Measurements from ENCODE around the gene SLC25A43. TPM values are rescaled to one million over a fixed set of nuclear protein-coding genes. Genes with fewer than 3 reads are reported as not detected.

Gene SLC25A43
- total RNA-seq, 2 experiments from 2014 or later, result 13.7 to 15.6 TPM

- no peak overlapping the region for H2AFZ ChIP-seq (ENCODE audit: low read length)
- no peaks in the 10 kb centered on the region for H3K9me2 ChIP-seq (ENCODE audit: insufficient read depth, low read length)
- no peaks in the 10 kb centered on the region for H3K79me2 ChIP-seq (ENCODE audit: insufficient read depth, low read depth, low read length)
- H3K27ac ChIP-seq (ENCODE audit: low read depth, low read length, poor library complexity, severe bottlenecking), result no peak overlapping the region
- H3K4me3 ChIP-seq (ENCODE audit: low read depth, low read length, poor library complexity, severe bottlenecking), result no peak overlapping the region
- TF ChIP-seq, protein P1, sequence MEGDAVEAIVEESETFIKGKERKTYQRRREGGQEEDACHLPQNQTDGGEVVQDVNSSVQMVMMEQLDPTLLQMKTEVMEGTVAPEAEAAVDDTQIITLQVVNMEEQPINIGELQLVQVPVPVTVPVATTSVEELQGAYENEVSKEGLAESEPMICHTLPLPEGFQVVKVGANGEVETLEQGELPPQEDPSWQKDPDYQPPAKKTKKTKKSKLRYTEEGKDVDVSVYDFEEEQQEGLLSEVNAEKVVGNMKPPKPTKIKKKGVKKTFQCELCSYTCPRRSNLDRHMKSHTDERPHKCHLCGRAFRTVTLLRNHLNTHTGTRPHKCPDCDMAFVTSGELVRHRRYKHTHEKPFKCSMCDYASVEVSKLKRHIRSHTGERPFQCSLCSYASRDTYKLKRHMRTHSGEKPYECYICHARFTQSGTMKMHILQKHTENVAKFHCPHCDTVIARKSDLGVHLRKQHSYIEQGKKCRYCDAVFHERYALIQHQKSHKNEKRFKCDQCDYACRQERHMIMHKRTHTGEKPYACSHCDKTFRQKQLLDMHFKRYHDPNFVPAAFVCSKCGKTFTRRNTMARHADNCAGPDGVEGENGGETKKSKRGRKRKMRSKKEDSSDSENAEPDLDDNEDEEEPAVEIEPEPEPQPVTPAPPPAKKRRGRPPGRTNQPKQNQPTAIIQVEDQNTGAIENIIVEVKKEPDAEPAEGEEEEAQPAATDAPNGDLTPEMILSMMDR (conservative IDR thresholded peaks at IDR 0.05; ENCODE audit: low read length), result no peak
- TF ChIP-seq EZH2phosphoT487 (IDR thresholded peaks at IDR 0.05; ENCODE audit: borderline replicate concordance, low read depth, low read length), result no peak
- CTCF ChIA-PET (ENCODE audit: unreplicated experiment), result no interaction called here
- no peaks in the 10 kb centered on the region for H4K20me1 ChIP-seq (ENCODE audit: insufficient read depth, low read length)
- intact Hi-C loops (cut with micrococcal nuclease; ENCODE audit: unreplicated experiment), result no loop called here
- POLR2A ChIA-PET, result no interaction called here
- no peaks in the 10 kb centered on the region for H3K4me1 ChIP-seq (ENCODE audit: insufficient read depth, low read length, poor library complexity, severe bottlenecking)
- no TSS peak for BruUV-seq (replicated peaks)
- DNase-seq (ENCODE audit: low spot score), result no peak
- no peak overlapping the region for H3K4me2 ChIP-seq (ENCODE audit: low read length)
- no peaks in the 10 kb centered on the region for H3K36me3 ChIP-seq (ENCODE audit: insufficient read depth, low read length)
- no peaks in the 10 kb centered on the region for H3K9me3 ChIP-seq (ENCODE audit: low read length)
These were observed 23.6 kb upstream of the SLC25A43 start for GRCh38 chrX:119375561-119375960.

DNA sequence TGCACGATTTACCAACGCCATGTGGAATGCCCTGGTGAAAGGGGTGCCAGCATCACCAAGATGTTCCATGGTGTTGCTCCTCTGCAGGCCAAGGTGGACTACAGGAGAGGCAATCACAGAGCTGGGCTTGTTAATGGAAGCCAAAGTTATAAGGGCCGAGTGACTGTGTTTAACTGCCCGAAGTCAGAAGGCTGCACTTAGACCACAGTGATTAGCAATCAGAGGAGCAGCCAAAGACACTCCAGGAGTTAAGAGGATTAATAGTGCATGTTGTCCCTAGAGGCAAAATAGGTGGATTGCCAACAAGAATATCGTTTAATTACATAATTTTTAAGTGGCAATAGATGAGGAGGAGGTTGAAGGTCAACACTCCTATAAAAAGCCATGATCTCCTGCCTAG lies 22.8 kb upstream of the SLC25A43 start:
- no peak overlapping the region for H3K4me2 ChIP-seq (ENCODE audit: low read length)
- no peaks in the 10 kb centered on the region for H3K4me1 ChIP-seq (ENCODE audit: insufficient read depth, low read length, poor library complexity, severe bottlenecking)
- no peak for DNase-seq (ENCODE audit: low spot score)
- H3K9me2 ChIP-seq (ENCODE audit: insufficient read depth, low read length), result no peaks in the 10 kb centered on the region
- H3K79me2 ChIP-seq (ENCODE audit: insufficient read depth, low read depth, low read length), result no peaks in the 10 kb centered on the region
- no peak for TF ChIP-seq EZH2phosphoT487 (IDR thresholded peaks at IDR 0.05; ENCODE audit: borderline replicate concordance, low read depth, low read length)
- TF ChIP-seq, protein P1 (conservative IDR thresholded peaks at IDR 0.05; ENCODE audit: low read length), result no peak
- intact Hi-C loops (cut with micrococcal nuclease; ENCODE audit: unreplicated experiment), result no loop called here
- no peaks in the 10 kb centered on the region for H3K36me3 ChIP-seq (ENCODE audit: insufficient read depth, low read length)
- no peak overlapping the region for H2AFZ ChIP-seq (ENCODE audit: low read length)
- no TSS peak for BruUV-seq (replicated peaks)
- no peak overlapping the region for H3K27ac ChIP-seq (ENCODE audit: low read depth, low read length, poor library complexity, severe bottlenecking)
- no peak overlapping the region for H3K4me3 ChIP-seq (ENCODE audit: low read depth, low read length, poor library complexity, severe bottlenecking)
- CTCF ChIA-PET (ENCODE audit: unreplicated experiment), result no interaction called here
- no peaks in the 10 kb centered on the region for H3K9me3 ChIP-seq (ENCODE audit: low read length)
- POLR2A ChIA-PET, result no interaction called here
- no peaks in the 10 kb centered on the region for H4K20me1 ChIP-seq (ENCODE audit: insufficient read depth, low read length)

DNA sequence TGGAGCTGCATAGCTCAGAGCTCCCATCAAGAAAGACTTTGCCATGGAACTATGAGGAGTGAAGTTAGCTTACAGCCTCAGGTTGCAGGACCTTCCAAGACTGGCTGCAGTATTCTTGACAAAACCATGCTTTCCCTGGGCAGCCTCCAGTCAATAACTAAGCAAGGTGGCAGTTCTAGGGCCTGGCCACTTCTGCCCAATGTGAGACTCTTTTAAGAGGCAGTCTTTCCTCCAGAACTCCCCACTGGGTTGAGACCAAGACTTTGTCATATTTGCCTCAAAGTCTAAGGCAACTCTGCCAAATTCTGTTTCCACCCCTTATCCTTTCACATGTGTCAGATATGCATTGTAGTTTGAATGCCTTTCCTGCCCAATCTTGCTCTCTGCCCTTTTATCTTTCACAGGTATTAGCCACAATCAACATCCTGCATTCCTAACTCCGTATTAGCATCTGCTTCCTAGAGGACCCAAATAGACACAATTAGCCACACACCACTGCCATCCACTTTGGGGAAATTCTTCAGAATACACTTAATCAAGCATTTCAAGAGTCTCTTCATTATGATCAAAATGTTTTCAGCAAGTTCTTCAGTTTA lies 17.7 kb upstream of the SLC25A43 start:
- CTCF ChIA-PET (ENCODE audit: unreplicated experiment), result interaction anchor here (0.5 kb wide), 1 partner anchor 17 kb away, joined by 3 read pairs; no protein-coding TSS in a partner anchor
- BruUV-seq (replicated peaks), result no TSS peak

More for the DNA sequence above, 17.7 kb upstream of the SLC25A43 start:
- Histone ChIP-seq H3K9me2 (ENCODE audit: insufficient read depth, low read length) (no peaks in the 10 kb centered on the region), H3K9me3 (ENCODE audit: low read length) (no peaks in the 10 kb centered on the region), H3K79me2 (ENCODE audit: insufficient read depth, low read depth, low read length) (no peaks in the 10 kb centered on the region), H3K4me2 (ENCODE audit: low read length) (no peak overlapping the region), H3K4me3 (ENCODE audit: low read depth, low read length, poor library complexity, severe bottlenecking) (no peak overlapping the region), H3K27ac (ENCODE audit: low read depth, low read length, poor library complexity, severe bottlenecking) (no peak overlapping the region), H3K36me3 (ENCODE audit: insufficient read depth, low read length) (no peaks in the 10 kb centered on the region), H2AFZ (ENCODE audit: low read length) (no peak overlapping the region), H4K20me1 (ENCODE audit: insufficient read depth, low read length) (no peaks in the 10 kb centered on the region), H3K4me1 (ENCODE audit: insufficient read depth, low read length, poor library complexity, severe bottlenecking) (no peaks in the 10 kb centered on the region)
- TF ChIP-seq, protein P1 (conservative IDR thresholded peaks at IDR 0.05; ENCODE audit: low read length), result no peak
- no peak for TF ChIP-seq EZH2phosphoT487 (IDR thresholded peaks at IDR 0.05; ENCODE audit: borderline replicate concordance, low read depth, low read length)
- POLR2A ChIA-PET, result interaction anchor here (0.7 kb wide), 1 partner anchor 51 kb away, joined by 3 read pairs; no protein-coding TSS in a partner anchor
- DNase-seq (ENCODE audit: low spot score), result no peak
- intact Hi-C loops (cut with micrococcal nuclease; ENCODE audit: unreplicated experiment), result no loop called here

All from OCI-LY7 (cell line).